HG03565 (cell line): ENCODE measurements around the gene SLC5A12.

Experiments used
- ATAC-seq: cut with Tn5 transposase; IDR thresholded peaks from one replicate; pipeline ENCODE4 v1.9.1; 2021; ENCODE audit warnings: mild to moderate bottlenecking, moderate library complexity; ENCODE audit not compliant: unreplicated experiment

Gene SLC5A12

GRCh38 chr11:26721948-26722475, at the start of gene SLC5A12:
SLC5A12 (minus strand) TSS chr11:26722060; CDS start chr11:26721714, 346 bp downstream.
- ATAC-seq = no peak

GRCh38 chr11:26769027-26769426, 47.2 kb upstream of the SLC5A12 start:
- no peak for ATAC-seq

- ATAC-seq = no peak
Measured at GRCh38 chr11:26767060-26767459, 45.2 kb upstream of the SLC5A12 start.

GRCh38 chr11:26765323-26765722, 43.5 kb upstream of the SLC5A12 start:
- ATAC-seq = no peak

- no peak for ATAC-seq
Measured at GRCh38 chr11:26764825-26765224, 43.0 kb upstream of the SLC5A12 start.

GRCh38 chr11:26764315-26764714, 42.5 kb upstream of the SLC5A12 start:
- ATAC-seq = no peak

GRCh38 chr11:26762089-26762488, 40.2 kb upstream of the SLC5A12 start:
- ATAC-seq = no peak

GRCh38 chr11:26761361-26761809, 39.5 kb upstream of the SLC5A12 start:
- no peak for ATAC-seq

GRCh38 chr11:26757995-26758394, 36.1 kb upstream of the SLC5A12 start:
- ATAC-seq = no peak

- ATAC-seq = no peak
Measured at GRCh38 chr11:26755762-26756161, 33.9 kb upstream of the SLC5A12 start.

GRCh38 chr11:26753723-26754504, 32.1 kb upstream of the SLC5A12 start:
- ATAC-seq = peak; percentile 76

GRCh38 chr11:26749927-26750326, 28.1 kb upstream of the SLC5A12 start:
- ATAC-seq = no peak

- ATAC-seq = peak; percentile 86
Measured at GRCh38 chr11:26743622-26744021, 21.8 kb upstream of the SLC5A12 start.

- ATAC-seq = no peak
Measured at GRCh38 chr11:26742966-26743365, 21.1 kb upstream of the SLC5A12 start.

GRCh38 chr11:26741036-26741435, 19.2 kb upstream of the SLC5A12 start:
- ATAC-seq = no peak

- no peak for ATAC-seq
Measured at GRCh38 chr11:26739366-26740073, 17.7 kb upstream of the SLC5A12 start.

- no peak for ATAC-seq
Measured at GRCh38 chr11:26734691-26735090, 12.8 kb upstream of the SLC5A12 start.

- ATAC-seq = no peak
Measured at GRCh38 chr11:26731084-26731456, 9.2 kb upstream of the SLC5A12 start.

- ATAC-seq = no peak
Measured at GRCh38 chr11:26730414-26731083, 8.7 kb upstream of the SLC5A12 start.

- ATAC-seq = no peak
Measured at GRCh38 chr11:26729284-26729683, 7.4 kb upstream of the SLC5A12 start.

GRCh38 chr11:26726960-26727359, 5.1 kb upstream of the SLC5A12 start:
- ATAC-seq = no peak
